PC-3 (cell line): ENCODE measurements around the gene ARG1.

Experiments
- EZH2 ChIP-seq: fragments of 300-600 bp; sonication (generic); IDR thresholded peaks from one replicate; pipeline ENCODE4 v1.6.1; 2017; ENCODE audit warnings: antibody characterized with exemption, mild to moderate bottlenecking, low read length; ENCODE audit not compliant: unreplicated experiment
- EZH2phosphoT487 ChIP-seq: fragments of 300-600 bp; sonication (generic); IDR thresholded peaks from 2 replicates; pipeline ENCODE4 v1.6.1; 2018; ENCODE audit warnings: mild to moderate bottlenecking, antibody characterized with exemption, low read length, borderline replicate concordance
- TF ChIP-seq, protein P1 (sequence below): fragments of 300-600 bp; sonication (generic); conservative IDR thresholded peaks from 2 replicates; pipeline ENCODE4 v1.5.1; 2017; ENCODE audit warnings: antibody characterized with exemption, low read depth, mild to moderate bottlenecking, low read length

DNA sequence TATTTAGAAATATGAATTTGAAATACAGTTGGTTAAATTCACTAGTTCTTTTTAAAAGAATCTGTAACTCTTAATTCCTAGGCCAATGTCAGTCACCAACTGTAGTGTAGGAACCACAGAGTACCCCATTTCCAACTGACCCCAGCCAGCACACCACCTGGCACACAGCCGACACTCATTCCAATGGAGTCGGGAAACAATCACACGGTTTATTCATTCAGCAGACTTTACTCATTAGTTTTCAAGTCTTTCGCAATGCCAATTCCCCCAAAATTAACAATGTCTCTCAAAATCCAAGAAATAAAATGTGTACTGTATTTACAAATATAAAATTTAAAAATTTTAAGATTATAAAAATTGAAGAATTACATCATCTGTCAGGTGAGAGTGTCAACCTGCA is 13.5 kb downstream of the ARG1 start:
- TF ChIP-seq EZH2 (no peak), EZH2phosphoT487 (no peak)
- TF ChIP-seq, protein P1, sequence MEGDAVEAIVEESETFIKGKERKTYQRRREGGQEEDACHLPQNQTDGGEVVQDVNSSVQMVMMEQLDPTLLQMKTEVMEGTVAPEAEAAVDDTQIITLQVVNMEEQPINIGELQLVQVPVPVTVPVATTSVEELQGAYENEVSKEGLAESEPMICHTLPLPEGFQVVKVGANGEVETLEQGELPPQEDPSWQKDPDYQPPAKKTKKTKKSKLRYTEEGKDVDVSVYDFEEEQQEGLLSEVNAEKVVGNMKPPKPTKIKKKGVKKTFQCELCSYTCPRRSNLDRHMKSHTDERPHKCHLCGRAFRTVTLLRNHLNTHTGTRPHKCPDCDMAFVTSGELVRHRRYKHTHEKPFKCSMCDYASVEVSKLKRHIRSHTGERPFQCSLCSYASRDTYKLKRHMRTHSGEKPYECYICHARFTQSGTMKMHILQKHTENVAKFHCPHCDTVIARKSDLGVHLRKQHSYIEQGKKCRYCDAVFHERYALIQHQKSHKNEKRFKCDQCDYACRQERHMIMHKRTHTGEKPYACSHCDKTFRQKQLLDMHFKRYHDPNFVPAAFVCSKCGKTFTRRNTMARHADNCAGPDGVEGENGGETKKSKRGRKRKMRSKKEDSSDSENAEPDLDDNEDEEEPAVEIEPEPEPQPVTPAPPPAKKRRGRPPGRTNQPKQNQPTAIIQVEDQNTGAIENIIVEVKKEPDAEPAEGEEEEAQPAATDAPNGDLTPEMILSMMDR = no peak
